Tibial artery (tissue), 4 donors: Measurements from ENCODE around the gene TMBIM1.

Experiments
- DNase-seq, 2 donors: peaks; one replicate each; pipeline ENCODE4 v3.0.0-alpha.2; 2019
- H3K27ac ChIP-seq, 2 donors: fragments of 200-600 bp; sonication (generic) in 1 of 2; 1 replicate in 1 of 2; 2 replicates in 1 of 2; pipeline ENCODE4 v1.5.1; 2018 to 2019; ENCODE audit warnings: mild to moderate bottlenecking in 1 of 2
- H3K27me3 ChIP-seq, 2 donors: fragments of 200-600 bp; sonication (generic) in 1 of 2; one replicate each; pipeline versions ENCODE4 v1.5.1 to v1.6.0; 2016 to 2019
- H3K36me3 ChIP-seq, 3 donors: fragments of 200-600 bp; sonication (generic) in 2 of 3; one replicate each; pipeline ENCODE4 v1.5.1; 2016 to 2019; ENCODE audit warnings: mild to moderate bottlenecking in 2 of 3
- H3K4me1 ChIP-seq, 4 donors: fragments of 200-600 bp; sonication (generic) in 2 of 4; 1 replicate in 3 of 4; 2 replicates in 1 of 4; pipeline ENCODE4 v1.5.1; 2016 to 2019
- H3K4me3 ChIP-seq, 2 donors: fragments of 200-600 bp; sonication (generic) in 1 of 2; 1 replicate in 1 of 2; 2 replicates in 1 of 2; pipeline ENCODE4 v1.5.1; 2018 to 2019; ENCODE audit warnings: mild to moderate bottlenecking in 2 of 2
- H3K9me3 ChIP-seq, 3 donors: fragments of 200-600 bp; sonication (generic) in 1 of 3; one replicate each; pipeline ENCODE4 v1.5.1; 2016 to 2019
- CTCF ChIP-seq, 2 experiments: fragments of 200-600 bp in 1 of 2; fragments of 450-650 bp in 1 of 2; IDR thresholded peaks; one replicate each; pipeline ENCODE4 v1.5.1; 2017 to 2019; ENCODE audit warnings: antibody characterized with exemption in 2 of 2, mild to moderate bottlenecking in 1 of 2, moderate library complexity in 1 of 2
- intact Hi-C: fragments of 100-400 bp; cut with DNase I; formaldehyde crosslinking; loops from one replicate; pipeline ENCODE4 v1.15.0; 2023; ENCODE audit warnings: low total_unique reads

The TMBIM1 gene

GRCh38 chr2:218327451-218328210 is 35.3 kb upstream of the TMBIM1 start:
- no peak for DNase-seq
- H3K9me3 ChIP-seq = no peaks in the 10 kb centered on the region

GRCh38 chr2:218326315-218326714 is 34.0 kb upstream of the TMBIM1 start:
- no peak overlapping the region for H3K27ac ChIP-seq
- no peak overlapping the region for H3K4me3 ChIP-seq
- no peak for TF ChIP-seq CTCF (IDR thresholded peaks at IDR 0.05)
- no peaks in the 10 kb centered on the region for H3K9me3 ChIP-seq
- H3K36me3 ChIP-seq = no peaks in the 10 kb centered on the region
- no peak for DNase-seq
- no peaks in the 10 kb centered on the region for H3K27me3 ChIP-seq
- intact Hi-C loops = no loop called here
- H3K4me1 ChIP-seq = peaks cover 0 to 22% (median 20%) of the 10 kb centered on the region in 4 donors

More at GRCh38 chr2:218327451-218328210, 35.3 kb upstream of the TMBIM1 start:
- Histone ChIP-seq H3K27me3 (no peaks in the 10 kb centered on the region), H3K27ac (no peak overlapping the region), H3K4me1 (peaks cover 0 to 18% (median 14%) of the 10 kb centered on the region in 4 donors), H3K4me3 (no peak overlapping the region), H3K36me3 (no peaks in the 10 kb centered on the region)
- intact Hi-C loops = no loop called here
- no peak for TF ChIP-seq CTCF (IDR thresholded peaks at IDR 0.05)

- no peak for DNase-seq
- H3K27me3 ChIP-seq = no peaks in the 10 kb centered on the region
- no peaks in the 10 kb centered on the region for H3K36me3 ChIP-seq
- H3K4me1 ChIP-seq = peaks cover 0 to 22% (median 20%) of the 10 kb centered on the region in 4 donors
- H3K4me3 ChIP-seq = no peak overlapping the region
- H3K27ac ChIP-seq = no peak overlapping the region
- no peaks in the 10 kb centered on the region for H3K9me3 ChIP-seq
- no peak for TF ChIP-seq CTCF (IDR thresholded peaks at IDR 0.05)
- intact Hi-C loops = no loop called here
These were observed 33.4 kb upstream of the TMBIM1 start for GRCh38 chr2:218325566-218326160.

GRCh38 chr2:218323526-218324472 is 31.5 kb upstream of the TMBIM1 start:
- Histone ChIP-seq H3K4me3 (peak overlapping the region; percentile 58 to 86), H3K27ac (peak overlapping the region; percentile 44 to 60), H3K36me3 (no peaks in the 10 kb centered on the region), H3K4me1 (peaks cover 0 to 22% (median 20%) of the 10 kb centered on the region in 4 donors), H3K27me3 (no peaks in the 10 kb centered on the region), H3K9me3 (no peaks in the 10 kb centered on the region)
- TF ChIP-seq CTCF (IDR thresholded peaks at IDR 0.05) = no peak
- intact Hi-C loops = no loop called here
- DNase-seq = peak in 1 of 2 donors; percentile 38

GRCh38 chr2:218322768-218323525 is 30.6 kb upstream of the TMBIM1 start:
- no peaks in the 10 kb centered on the region for H3K36me3 ChIP-seq
- no peak for TF ChIP-seq CTCF (IDR thresholded peaks at IDR 0.05)
- no peaks in the 10 kb centered on the region for H3K9me3 ChIP-seq
- intact Hi-C loops = no loop called here
- peak overlapping the region; percentile 58 to 86 for H3K4me3 ChIP-seq
- H3K4me1 ChIP-seq = peaks cover 0 to 22% (median 20%) of the 10 kb centered on the region in 4 donors
- peak overlapping the region; percentile 44 to 60 for H3K27ac ChIP-seq
- H3K27me3 ChIP-seq = no peaks in the 10 kb centered on the region
- DNase-seq = peak; percentile 50 to 78
